Adipose tissue (tissue), 3 donors: Measurements from ENCODE around the gene PRKCE. TPM values are rescaled to one million over a fixed set of nuclear protein-coding genes. Genes with fewer than 3 reads are reported as not detected.

Experiments
- H3K27ac ChIP-seq: one replicate; pipeline ENCODE4 v1.5.1; 2013; ENCODE audit warnings: low read depth, low read length
- WGBS, 3 donors: extraction: QIAGEN DNeasy Blood & Tissue Kit; methylation state at CpG; one replicate each; pipeline ENCODE4 v1.1.7; 2013; 5-methylcytosine and 5-hydroxymethylcytosine counted together
- polyA plus RNA-seq, 3 donors: library from polyadenylated mRNA; stranded (reverse); fragments of 200-250 nt; gene quantifications; one replicate each; pipeline ENCODE4 v1.2.3, GENCODE V29; 2013
- donor health status: healthy with polysubstance abuse.
- donor health status: Bipolar disorder and iron deficiency.
- donor health status: healthy.

PRKCE gene
- polyA plus RNA-seq, 3 donors: 2.8 to 4.6 (median 3.5) TPM

GRCh38 chr2:45759310-45759851, 107.9 kb downstream of the PRKCE start:
- WGBS, 3 donors: 67 to 73% (median 67%) methylated on average over 15 of the region's 15 CpGs
- H3K27ac ChIP-seq: no peak overlapping the region

- no peak overlapping the region for H3K27ac ChIP-seq
- 74 to 79% (median 76%) methylated on average over 4 of the region's 4 CpGs for WGBS, 3 donors
Observed at GRCh38 chr2:45761635-45762034, 110.2 kb downstream of the PRKCE start.

- WGBS, 3 donors: 62 to 84% (median 82%) methylated on average over 2 of the region's 2 CpGs
- H3K27ac ChIP-seq: no peak overlapping the region
Observed at GRCh38 chr2:45763255-45763654, 111.8 kb downstream of the PRKCE start.

- H3K27ac ChIP-seq: no peak overlapping the region
- 77 to 89% (median 81%) methylated on average over 5 of the region's 5 CpGs for WGBS, 3 donors
Observed at GRCh38 chr2:45763797-45764196, 112.3 kb downstream of the PRKCE start.

GRCh38 chr2:45765007-45765727, 113.7 kb downstream of the PRKCE start:
- WGBS, 3 donors: 67 to 76% (median 67%) methylated on average over 8 of the region's 8 CpGs
- H3K27ac ChIP-seq: no peak overlapping the region

- H3K27ac ChIP-seq: no peak overlapping the region
- 26 to 62% (median 53%) methylated on average over 5 of the region's 5 CpGs for WGBS, 3 donors
Observed at GRCh38 chr2:45765728-45766254, 114.3 kb downstream of the PRKCE start.

GRCh38 chr2:45768208-45768607, 116.7 kb downstream of the PRKCE start:
- WGBS, 3 donors: 78 to 88% (median 85%) methylated on average over 3 of the region's 3 CpGs
- H3K27ac ChIP-seq: no peak overlapping the region

GRCh38 chr2:45769056-45769455, 117.6 kb downstream of the PRKCE start:
- 82 to 95% (median 94%) methylated on average over 2 of the region's 2 CpGs for WGBS, 3 donors
- H3K27ac ChIP-seq: no peak overlapping the region

GRCh38 chr2:45769854-45770576, 118.5 kb downstream of the PRKCE start:
- WGBS, 3 donors: 84 to 88% (median 86%) methylated on average over 15 of the region's 15 CpGs
- H3K27ac ChIP-seq: no peak overlapping the region

GRCh38 chr2:45770811-45771210, 119.3 kb downstream of the PRKCE start:
- H3K27ac ChIP-seq: no peak overlapping the region
- 44 to 79% (median 48%) methylated on average over 1 of the region's 1 CpG for WGBS, 3 donors

- H3K27ac ChIP-seq: no peak overlapping the region
- 18 to 70% (median 33%) methylated on average over 7 to 10 of the region's 10 CpGs for WGBS, 3 donors
Observed at GRCh38 chr2:45771261-45771660, 119.8 kb downstream of the PRKCE start.

- H3K27ac ChIP-seq: no peak overlapping the region
- 44 to 48% (median 45%) methylated on average over 2 of the region's 2 CpGs for WGBS, 3 donors
Observed at GRCh38 chr2:45772038-45772437, 120.6 kb downstream of the PRKCE start.

GRCh38 chr2:45773909-45774308, 122.4 kb downstream of the PRKCE start:
- no peak overlapping the region for H3K27ac ChIP-seq
- 87 to 96% (median 88%) methylated on average over 9 of the region's 9 CpGs for WGBS, 3 donors

GRCh38 chr2:45774688-45775244, 123.3 kb downstream of the PRKCE start:
- no peak overlapping the region for H3K27ac ChIP-seq
- 57 to 79% (median 60%) methylated on average over 10 of the region's 10 CpGs for WGBS, 3 donors

GRCh38 chr2:45776160-45776955, 124.9 kb downstream of the PRKCE start:
- WGBS, 3 donors: 64 to 71% (median 69%) methylated on average over 7 of the region's 7 CpGs
- H3K27ac ChIP-seq: no peak overlapping the region

- no peak overlapping the region for H3K27ac ChIP-seq
- WGBS, 3 donors: 66 to 80% (median 77%) methylated on average over 10 of the region's 10 CpGs
Observed at GRCh38 chr2:45777996-45778719, 126.7 kb downstream of the PRKCE start.

- WGBS, 3 donors: 35 to 71% (median 68%) methylated on average over 11 of the region's 11 CpGs
- H3K27ac ChIP-seq: no peak overlapping the region
Observed at GRCh38 chr2:45778720-45779171, 127.3 kb downstream of the PRKCE start.
